ENCODE data around the gene DPH6.
"Not testable (repeated sequence)": the region's sequence is repeated elsewhere in the genome, so short reads cannot be mapped to it uniquely, and the experiment has no call there.

DPH6 gene

GRCh38 chr15:35329521-35329961, 216.4 kb downstream of the DPH6 start:
- DNase-seq (ENCODE audit: low read depth) = no peak

- DNase-seq (ENCODE audit: low read depth) = not testable (repeated sequence)
Measured at GRCh38 chr15:35328836-35329235, 217.1 kb downstream of the DPH6 start.

DNA sequence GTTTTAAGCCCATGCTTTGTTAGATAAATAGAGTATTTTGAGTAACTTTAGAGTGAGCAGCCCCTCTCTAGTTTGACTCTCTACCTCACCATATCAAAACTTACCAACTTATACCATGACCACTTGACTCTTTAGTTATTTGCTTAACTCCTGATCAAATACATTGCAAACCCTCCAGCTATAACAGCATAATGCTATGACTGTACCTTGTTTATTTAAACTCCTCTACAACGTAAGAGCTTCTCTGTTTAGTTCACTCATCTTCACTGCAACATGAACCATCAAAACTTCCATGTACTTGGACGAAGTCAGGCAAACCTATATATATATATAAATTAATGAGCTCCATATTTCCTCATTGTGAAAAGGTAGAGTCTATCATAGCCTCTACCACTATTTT, 218.2 kb downstream of the DPH6 start:
- no peak for DNase-seq (ENCODE audit: low read depth)

GRCh38 chr15:35325374-35325941, 220.5 kb downstream of the DPH6 start:
- DNase-seq (ENCODE audit: low read depth) = no peak

DNA sequence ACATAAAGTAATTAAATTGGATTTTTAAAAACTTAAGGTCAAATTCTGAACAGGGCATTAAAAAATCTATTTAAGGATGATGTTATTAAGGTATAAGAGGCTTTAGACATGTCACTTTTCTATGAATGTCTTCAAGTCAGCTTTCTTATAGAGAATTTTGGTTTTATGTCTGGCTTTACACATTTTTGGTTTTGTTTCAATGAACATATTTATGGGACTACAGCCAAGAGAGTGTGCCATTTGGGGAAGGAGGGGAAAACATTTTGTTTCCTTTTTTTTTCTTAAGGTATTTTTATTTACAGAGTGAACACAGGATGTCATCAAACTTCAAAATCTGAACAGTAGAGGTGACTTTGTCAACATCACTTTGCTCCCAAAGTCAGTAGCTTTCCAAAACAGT, 222.8 kb downstream of the DPH6 start:
- DNase-seq (ENCODE audit: low read depth) = no peak

DNA sequence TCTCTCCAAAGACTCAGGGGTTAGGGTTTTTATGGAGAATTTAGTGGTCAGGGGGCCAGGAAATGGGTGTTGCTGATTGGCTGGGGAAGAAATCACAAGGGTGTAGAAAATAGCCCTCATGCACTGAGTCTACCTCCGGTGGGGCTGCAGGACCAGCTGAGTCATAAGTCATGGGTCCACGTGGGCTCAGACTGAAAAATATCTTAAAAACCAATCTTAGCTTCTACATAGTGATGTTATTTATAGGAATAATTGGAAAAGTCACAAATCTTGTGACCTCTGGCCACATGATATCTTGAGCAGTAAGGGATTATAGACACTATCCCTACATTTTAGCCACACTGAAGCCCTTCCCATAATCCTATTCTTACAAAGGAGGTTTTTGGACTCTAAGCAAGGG, 224.0 kb downstream of the DPH6 start:
- DNase-seq (ENCODE audit: low read depth) = no peak

DNA sequence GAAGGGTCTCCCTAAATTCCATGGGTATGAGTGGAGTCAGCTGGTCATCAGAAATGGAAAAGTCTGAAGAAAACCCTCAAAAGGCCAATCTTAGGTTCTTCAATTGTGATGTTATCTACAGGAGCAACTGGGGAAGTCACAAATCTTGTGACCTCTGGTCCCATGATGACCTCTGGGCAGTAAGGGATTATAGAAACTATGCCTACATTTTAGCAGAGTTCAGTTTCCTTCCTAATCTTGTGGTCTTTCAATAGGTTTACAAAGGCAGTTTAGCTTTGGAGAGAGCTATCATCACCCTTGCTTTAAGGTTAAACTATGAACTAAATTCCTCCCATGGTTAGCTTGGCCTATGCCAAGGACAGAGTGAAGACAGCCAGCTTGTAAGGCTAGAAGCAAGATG, 225.1 kb downstream of the DPH6 start:
- DNase-seq (ENCODE audit: low read depth) = no peak
